ENCODE results near the gene TSPAN15.

GRCh38 chr10:69445041-69445440 is 6.2 kb upstream of the TSPAN15 start:
- TF ChIP-seq CTCF (conservative IDR thresholded peaks at IDR 0.05; ENCODE audit: low read length), result no peak
- TF ChIP-seq EZH2phosphoT487 (IDR thresholded peaks at IDR 0.05; ENCODE audit: borderline replicate concordance), result no peak
